Measurements from ENCODE around the gene VWA1. TPM values are rescaled to one million over a fixed set of nuclear protein-coding genes. Genes with fewer than 3 reads are reported as not detected.
"Not testable (repeated sequence)": the region's sequence is repeated elsewhere in the genome, so short reads cannot be mapped to it uniquely, and the experiment has no call there.

The VWA1 gene
- total and polyA plus RNA-seq, 4 donors, result 51.7 to 94.3 (median 69.1) TPM

GRCh38 chr1:1455366-1455884, 19.9 kb downstream of the VWA1 start:
- ATAC-seq (ENCODE audit: insufficient read depth, low FRiP score) (no peak), DNase-seq (no peak)
- H3K4me3 ChIP-seq, result no peak overlapping the region
- 85 to 87% methylated on average over 28 to 30 of the region's 30 CpGs for whole genome bisulfite sequencing, 2 donors
- H3K27me3 ChIP-seq (ENCODE audit: control insufficient read depth in 3 of 3, insufficient read depth in 3 of 3, low read length in 2 of 3), result no peaks in the 10 kb centered on the region
- H3K9ac ChIP-seq (ENCODE audit: insufficient read depth in 1 of 2, low read length in 2 of 2), result no peak overlapping the region
- TF ChIP-seq, protein P1, sequence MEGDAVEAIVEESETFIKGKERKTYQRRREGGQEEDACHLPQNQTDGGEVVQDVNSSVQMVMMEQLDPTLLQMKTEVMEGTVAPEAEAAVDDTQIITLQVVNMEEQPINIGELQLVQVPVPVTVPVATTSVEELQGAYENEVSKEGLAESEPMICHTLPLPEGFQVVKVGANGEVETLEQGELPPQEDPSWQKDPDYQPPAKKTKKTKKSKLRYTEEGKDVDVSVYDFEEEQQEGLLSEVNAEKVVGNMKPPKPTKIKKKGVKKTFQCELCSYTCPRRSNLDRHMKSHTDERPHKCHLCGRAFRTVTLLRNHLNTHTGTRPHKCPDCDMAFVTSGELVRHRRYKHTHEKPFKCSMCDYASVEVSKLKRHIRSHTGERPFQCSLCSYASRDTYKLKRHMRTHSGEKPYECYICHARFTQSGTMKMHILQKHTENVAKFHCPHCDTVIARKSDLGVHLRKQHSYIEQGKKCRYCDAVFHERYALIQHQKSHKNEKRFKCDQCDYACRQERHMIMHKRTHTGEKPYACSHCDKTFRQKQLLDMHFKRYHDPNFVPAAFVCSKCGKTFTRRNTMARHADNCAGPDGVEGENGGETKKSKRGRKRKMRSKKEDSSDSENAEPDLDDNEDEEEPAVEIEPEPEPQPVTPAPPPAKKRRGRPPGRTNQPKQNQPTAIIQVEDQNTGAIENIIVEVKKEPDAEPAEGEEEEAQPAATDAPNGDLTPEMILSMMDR (IDR thresholded peaks at IDR 0.05; ENCODE audit: control extremely low read depth, extremely low read depth), result no peak
- no peak overlapping the region for H3K27ac ChIP-seq (ENCODE audit: low read depth in 1 of 2, low read length in 1 of 2)
- H3K36me3 ChIP-seq (ENCODE audit: control insufficient read depth in 4 of 4, insufficient read depth in 4 of 4, low read length in 4 of 4), result no peaks in the 10 kb centered on the region
- H3K9me3 ChIP-seq (ENCODE audit: control insufficient read depth in 4 of 4, insufficient read depth in 3 of 4, low read length in 3 of 4), result no peaks in the 10 kb centered on the region
- H3K4me1 ChIP-seq (ENCODE audit: control insufficient read depth in 5 of 5, insufficient read depth in 5 of 5, low read length in 5 of 5), result peaks cover 0 to 2% (median 0%) of the 10 kb centered on the region in 5 donors

- not testable (repeated sequence) for H3K27me3 ChIP-seq (ENCODE audit: control insufficient read depth in 3 of 3, insufficient read depth in 3 of 3, low read length in 2 of 3); ATAC-seq (ENCODE audit: insufficient read depth, low FRiP score); H3K4me3 ChIP-seq; H3K27ac ChIP-seq (ENCODE audit: low read depth in 1 of 2, low read length in 1 of 2); H3K9me3 ChIP-seq (ENCODE audit: control insufficient read depth in 4 of 4, insufficient read depth in 3 of 4, low read length in 3 of 4); DNase-seq; H3K36me3 ChIP-seq (ENCODE audit: control insufficient read depth in 4 of 4, insufficient read depth in 4 of 4, low read length in 4 of 4); H3K9ac ChIP-seq (ENCODE audit: insufficient read depth in 1 of 2, low read length in 2 of 2); H3K4me1 ChIP-seq (ENCODE audit: control insufficient read depth in 5 of 5, insufficient read depth in 5 of 5, low read length in 5 of 5)
- 62 to 88% methylated on average over 1 to 4 of the region's 15 CpGs for WGBS, 2 donors
Measured at GRCh38 chr1:1455934-1456333, 20.4 kb downstream of the VWA1 start.

GRCh38 chr1:1456683-1457255, 21.3 kb downstream of the VWA1 start:
- H3K4me1 ChIP-seq (ENCODE audit: control insufficient read depth in 5 of 5, insufficient read depth in 5 of 5, low read length in 5 of 5); H3K27me3 ChIP-seq (ENCODE audit: control insufficient read depth in 3 of 3, insufficient read depth in 3 of 3, low read length in 2 of 3); H3K36me3 ChIP-seq (ENCODE audit: control insufficient read depth in 4 of 4, insufficient read depth in 4 of 4, low read length in 4 of 4); H3K4me3 ChIP-seq; H3K9me3 ChIP-seq (ENCODE audit: control insufficient read depth in 4 of 4, insufficient read depth in 3 of 4, low read length in 3 of 4); DNase-seq; H3K27ac ChIP-seq (ENCODE audit: low read depth in 1 of 2, low read length in 1 of 2); H3K9ac ChIP-seq (ENCODE audit: insufficient read depth in 1 of 2, low read length in 2 of 2); ATAC-seq (ENCODE audit: insufficient read depth, low FRiP score): not testable (repeated sequence)
- 87 to 89% methylated on average over 16 to 18 of the region's 22 CpGs for WGBS, 2 donors

DNA sequence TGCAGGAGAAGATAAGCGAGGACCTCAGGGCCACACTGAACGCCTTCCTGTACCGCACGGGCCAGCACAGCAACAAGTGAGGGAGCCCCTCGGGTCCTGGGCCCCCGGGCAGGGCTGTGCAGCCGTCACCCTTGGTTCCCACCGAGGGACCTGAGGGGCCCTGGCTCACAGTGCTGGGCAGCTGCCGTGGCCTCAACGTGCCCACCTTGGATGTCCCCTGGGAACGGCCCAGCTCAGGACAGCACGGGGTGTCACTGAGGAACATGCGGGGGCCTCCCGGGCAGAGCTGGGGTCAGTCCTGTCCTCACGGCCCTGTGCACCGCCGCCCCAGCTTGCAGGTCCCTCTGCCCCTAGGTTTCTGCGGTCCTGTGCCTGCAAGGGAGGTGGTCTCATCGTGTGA, 23.7 kb downstream of the VWA1 start:
- not testable (repeated sequence) for H3K36me3 ChIP-seq (ENCODE audit: control insufficient read depth in 4 of 4, insufficient read depth in 4 of 4, low read length in 4 of 4); H3K9ac ChIP-seq (ENCODE audit: insufficient read depth in 1 of 2, low read length in 2 of 2); ATAC-seq (ENCODE audit: insufficient read depth, low FRiP score); H3K4me1 ChIP-seq (ENCODE audit: control insufficient read depth in 5 of 5, insufficient read depth in 5 of 5, low read length in 5 of 5); H3K27ac ChIP-seq (ENCODE audit: low read depth in 1 of 2, low read length in 1 of 2); H3K4me3 ChIP-seq; DNase-seq; H3K9me3 ChIP-seq (ENCODE audit: control insufficient read depth in 4 of 4, insufficient read depth in 3 of 4, low read length in 3 of 4); H3K27me3 ChIP-seq (ENCODE audit: control insufficient read depth in 3 of 3, insufficient read depth in 3 of 3, low read length in 2 of 3)
- 90 to 94% methylated on average over 10 to 14 of the region's 19 CpGs for WGBS, 2 donors

- not testable (repeated sequence) for H3K27ac ChIP-seq (ENCODE audit: low read depth in 1 of 2, low read length in 1 of 2); H3K27me3 ChIP-seq (ENCODE audit: control insufficient read depth in 3 of 3, insufficient read depth in 3 of 3, low read length in 2 of 3); H3K9ac ChIP-seq (ENCODE audit: insufficient read depth in 1 of 2, low read length in 2 of 2); H3K4me3 ChIP-seq; DNase-seq; ATAC-seq (ENCODE audit: insufficient read depth, low FRiP score); H3K36me3 ChIP-seq (ENCODE audit: control insufficient read depth in 4 of 4, insufficient read depth in 4 of 4, low read length in 4 of 4); H3K4me1 ChIP-seq (ENCODE audit: control insufficient read depth in 5 of 5, insufficient read depth in 5 of 5, low read length in 5 of 5); H3K9me3 ChIP-seq (ENCODE audit: control insufficient read depth in 4 of 4, insufficient read depth in 3 of 4, low read length in 3 of 4)
- 87 to 91% methylated on average over 13 to 14 of the region's 14 CpGs for WGBS, 2 donors
Measured at GRCh38 chr1:1459711-1460110, 24.2 kb downstream of the VWA1 start.

Measured in lung (tissue), 12 donors.